ENCODE data around the gene TMEM141.
"Not testable (repeated sequence)": the region's sequence is repeated elsewhere in the genome, so short reads cannot be mapped to it uniquely, and the experiment has no call there.

Gene TMEM141

DNA sequence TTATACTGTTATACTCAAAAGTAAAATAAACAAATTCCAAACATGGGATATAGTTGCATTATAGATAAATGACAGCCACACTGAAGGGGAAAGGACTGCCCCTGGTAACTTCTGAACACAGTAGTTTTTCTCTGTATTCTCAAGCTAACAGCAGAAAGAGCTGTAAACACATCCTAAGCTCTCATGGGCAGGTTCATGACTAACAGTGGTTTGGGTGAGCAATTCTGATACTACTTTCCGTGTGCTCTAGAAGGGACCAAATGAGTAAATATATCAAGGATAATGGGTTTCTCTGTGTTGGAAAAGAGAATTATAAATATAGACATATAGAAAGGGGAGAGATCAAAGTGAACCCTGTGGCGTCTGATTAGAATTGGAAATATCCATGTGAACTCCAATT lies 40.6 kb upstream of the TMEM141 start:
- DNase-seq (ENCODE audit: low read depth): no peak
- TF ChIP-seq, protein P1, sequence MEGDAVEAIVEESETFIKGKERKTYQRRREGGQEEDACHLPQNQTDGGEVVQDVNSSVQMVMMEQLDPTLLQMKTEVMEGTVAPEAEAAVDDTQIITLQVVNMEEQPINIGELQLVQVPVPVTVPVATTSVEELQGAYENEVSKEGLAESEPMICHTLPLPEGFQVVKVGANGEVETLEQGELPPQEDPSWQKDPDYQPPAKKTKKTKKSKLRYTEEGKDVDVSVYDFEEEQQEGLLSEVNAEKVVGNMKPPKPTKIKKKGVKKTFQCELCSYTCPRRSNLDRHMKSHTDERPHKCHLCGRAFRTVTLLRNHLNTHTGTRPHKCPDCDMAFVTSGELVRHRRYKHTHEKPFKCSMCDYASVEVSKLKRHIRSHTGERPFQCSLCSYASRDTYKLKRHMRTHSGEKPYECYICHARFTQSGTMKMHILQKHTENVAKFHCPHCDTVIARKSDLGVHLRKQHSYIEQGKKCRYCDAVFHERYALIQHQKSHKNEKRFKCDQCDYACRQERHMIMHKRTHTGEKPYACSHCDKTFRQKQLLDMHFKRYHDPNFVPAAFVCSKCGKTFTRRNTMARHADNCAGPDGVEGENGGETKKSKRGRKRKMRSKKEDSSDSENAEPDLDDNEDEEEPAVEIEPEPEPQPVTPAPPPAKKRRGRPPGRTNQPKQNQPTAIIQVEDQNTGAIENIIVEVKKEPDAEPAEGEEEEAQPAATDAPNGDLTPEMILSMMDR (IDR thresholded peaks at IDR 0.05; ENCODE audit: control insufficient read depth, extremely low read depth, insufficient read depth): no peak
- no peak overlapping the region for H3K4me3 ChIP-seq (ENCODE audit: low read depth, low read length)

- no peak overlapping the region for H3K4me3 ChIP-seq (ENCODE audit: low read depth, low read length)
- TF ChIP-seq, protein P1 (IDR thresholded peaks at IDR 0.05; ENCODE audit: control insufficient read depth, extremely low read depth, insufficient read depth): no peak
- no peak for DNase-seq (ENCODE audit: low read depth)
These were observed 39.9 kb upstream of the TMEM141 start for GRCh38 chr9:136751244-136751643.

- no peak overlapping the region for H3K4me3 ChIP-seq (ENCODE audit: low read depth, low read length)
- DNase-seq (ENCODE audit: low read depth): no peak
- TF ChIP-seq, protein P1 (IDR thresholded peaks at IDR 0.05; ENCODE audit: control insufficient read depth, extremely low read depth, insufficient read depth): no peak
These were observed 39.3 kb upstream of the TMEM141 start for GRCh38 chr9:136751814-136752213.

GRCh38 chr9:136753371-136754058 lies 37.6 kb upstream of the TMEM141 start:
- DNase-seq (ENCODE audit: low read depth): no peak
- TF ChIP-seq, protein P1 (IDR thresholded peaks at IDR 0.05; ENCODE audit: control insufficient read depth, extremely low read depth, insufficient read depth): no peak
- H3K4me3 ChIP-seq (ENCODE audit: low read depth, low read length): no peak overlapping the region

GRCh38 chr9:136754059-136754572 lies 37.0 kb upstream of the TMEM141 start:
- no peak for DNase-seq (ENCODE audit: low read depth)
- no peak overlapping the region for H3K4me3 ChIP-seq (ENCODE audit: low read depth, low read length)
- TF ChIP-seq, protein P1 (IDR thresholded peaks at IDR 0.05; ENCODE audit: control insufficient read depth, extremely low read depth, insufficient read depth): no peak

GRCh38 chr9:136754626-136755301 lies 36.4 kb upstream of the TMEM141 start:
- no peak overlapping the region for H3K4me3 ChIP-seq (ENCODE audit: low read depth, low read length)
- DNase-seq (ENCODE audit: low read depth): no peak
- TF ChIP-seq, protein P1 (IDR thresholded peaks at IDR 0.05; ENCODE audit: control insufficient read depth, extremely low read depth, insufficient read depth): no peak

DNA sequence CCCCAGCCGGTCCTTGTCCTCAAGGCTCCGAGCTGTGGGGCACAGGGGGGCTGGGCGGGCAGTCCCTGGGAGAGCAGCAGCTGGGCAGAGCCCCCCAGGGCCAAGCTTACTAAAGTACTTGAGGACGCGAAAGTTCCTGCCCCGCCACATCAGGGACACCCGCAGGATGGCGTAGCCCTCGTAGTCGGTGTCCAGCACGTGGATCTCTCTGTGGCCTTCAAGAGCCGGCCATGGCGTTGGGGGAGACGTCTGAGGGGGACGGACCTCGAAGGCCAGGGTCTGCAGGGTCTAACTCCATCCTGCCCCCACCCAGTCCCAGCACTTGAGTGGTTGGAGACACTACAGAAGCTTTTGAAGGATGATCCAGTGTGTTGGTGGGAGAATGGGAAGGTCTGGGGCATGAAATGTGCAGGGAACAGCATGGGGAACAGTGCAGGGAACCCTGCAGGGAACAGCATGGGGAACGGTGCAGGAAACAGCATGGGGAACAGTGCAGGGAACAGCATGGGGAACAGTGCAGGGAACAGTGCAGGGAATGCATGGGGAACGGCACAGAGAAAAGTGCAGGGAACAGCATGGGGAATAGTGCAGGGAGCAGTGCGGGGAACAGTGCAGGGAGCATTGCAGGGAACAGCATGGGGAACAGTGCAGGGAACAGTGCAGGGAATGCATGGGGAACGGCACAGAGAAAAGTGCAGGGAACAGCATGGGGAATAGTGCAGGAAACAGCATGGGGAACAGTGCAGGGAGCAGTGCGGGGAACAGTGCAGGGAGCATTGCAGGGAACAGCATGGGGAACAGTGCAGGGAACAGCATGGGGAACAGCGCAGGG lies 35.6 kb upstream of the TMEM141 start:
- not testable (repeated sequence) for DNase-seq (ENCODE audit: low read depth); H3K4me3 ChIP-seq (ENCODE audit: low read depth, low read length)
